Stomach (tissue), 4 donors: Measurements from ENCODE around the gene ULK4.

Experiments
- CTCF ChIP-seq, 7 experiments: fragments of 450-650 bp in 4 of 7; fragments of 200-600 bp in 3 of 7; sonication (generic) in 3 of 7; IDR thresholded peaks; one replicate each; pipeline ENCODE4 v1.5.1; 2016 to 2019; ENCODE audit warnings: antibody characterized with exemption in 7 of 7, control low read depth in 2 of 7, mild to moderate bottlenecking in 1 of 7
- EP300 ChIP-seq: sonication (generic); formaldehyde crosslinking; IDR thresholded peaks from one replicate; pipeline ENCODE4 v1.6.1; 2017; ENCODE audit warnings: antibody characterized with exemption
- POLR2A ChIP-seq, 4 donors: fragments of 450-650 bp; IDR thresholded peaks; one replicate each; pipeline ENCODE4 v1.6.1; 2016; ENCODE audit warnings: antibody characterized with exemption in 4 of 4, control low read depth in 2 of 4, mild to moderate bottlenecking in 1 of 4, moderate library complexity in 1 of 4
- POLR2AphosphoS5 ChIP-seq, 3 donors: sonication (generic); formaldehyde crosslinking; IDR thresholded peaks; one replicate each; pipeline ENCODE4 v1.6.1; 2016; ENCODE audit warnings: antibody characterized with exemption in 3 of 3

GRCh38 chr3:41478278-41478677 is 483.6 kb downstream of the ULK4 start:
- TF ChIP-seq CTCF (IDR thresholded peaks at IDR 0.05), result no peak
- no peak for TF ChIP-seq POLR2AphosphoS5 (IDR thresholded peaks at IDR 0.05)
- TF ChIP-seq EP300, result no peak
- no peak for TF ChIP-seq POLR2A (IDR thresholded peaks at IDR 0.05)
